C1 segment of cervical spinal cord (tissue), 14 donors: ENCODE measurements around the gene BDKRB1.
A peak's percentile ranks its signal among the peaks of the same experiment; 100 is the strongest.
"Not testable (repeated sequence)": the region's sequence is repeated elsewhere in the genome, so short reads cannot be mapped to it uniquely, and the experiment has no call there.

Source experiments
- DNase-seq, 14 donors: peaks; one replicate each; lab custom pipeline; 2025; lab: John Stamatoyannopoulos, UW

The BDKRB1 gene

GRCh38 chr14:96233661-96234060, 22.3 kb upstream of the BDKRB1 start:
- DNase-seq: no peak

GRCh38 chr14:96235426-96235825, 20.6 kb upstream of the BDKRB1 start:
- no peak for DNase-seq

GRCh38 chr14:96237641-96238040, 18.4 kb upstream of the BDKRB1 start:
- peak in 1 of 14 donors; percentile 48 for DNase-seq

- DNase-seq: no peak
Measured at GRCh38 chr14:96238676-96239265, 17.2 kb upstream of the BDKRB1 start.

- no peak for DNase-seq
Measured at GRCh38 chr14:96239711-96240141, 16.3 kb upstream of the BDKRB1 start.

GRCh38 chr14:96240641-96241040, 15.4 kb upstream of the BDKRB1 start:
- DNase-seq: no peak

GRCh38 chr14:96242126-96242525, 13.9 kb upstream of the BDKRB1 start:
- no peak for DNase-seq

GRCh38 chr14:96243785-96244184, 12.2 kb upstream of the BDKRB1 start:
- no peak for DNase-seq

- not testable (repeated sequence) for DNase-seq
Measured at GRCh38 chr14:96245074-96245473, 10.9 kb upstream of the BDKRB1 start.

- DNase-seq: no peak
Measured at GRCh38 chr14:96245710-96246538, 10.1 kb upstream of the BDKRB1 start.

GRCh38 chr14:96246539-96246847, 9.5 kb upstream of the BDKRB1 start:
- no peak for DNase-seq

GRCh38 chr14:96247031-96247430, 9.0 kb upstream of the BDKRB1 start:
- no peak for DNase-seq

GRCh38 chr14:96249029-96249428, 7.0 kb upstream of the BDKRB1 start:
- DNase-seq: no peak

GRCh38 chr14:96250485-96250884, 5.5 kb upstream of the BDKRB1 start:
- no peak for DNase-seq

- DNase-seq: no peak
Measured at GRCh38 chr14:96251656-96252155, 4.3 kb upstream of the BDKRB1 start.

GRCh38 chr14:96252323-96252998, 3.5 kb upstream of the BDKRB1 start:
- DNase-seq: no peak

- no peak for DNase-seq
Measured at GRCh38 chr14:96252999-96253539, 2.9 kb upstream of the BDKRB1 start.

- no peak for DNase-seq
Measured at GRCh38 chr14:96254687-96255086, 1.3 kb upstream of the BDKRB1 start.

- DNase-seq: no peak
Measured at GRCh38 chr14:96256407-96256806, 397 bp downstream of the BDKRB1 start.

GRCh38 chr14:96257056-96257455, 1.0 kb downstream of the BDKRB1 start:
- no peak for DNase-seq

- DNase-seq: no peak
Measured at GRCh38 chr14:96257900-96258299, 1.9 kb downstream of the BDKRB1 start.

- no peak for DNase-seq
Measured at GRCh38 chr14:96260341-96260821, 4.4 kb downstream of the BDKRB1 start.
